ENCODE results near the gene RNF123. TPM values are rescaled to one million over a fixed set of nuclear protein-coding genes. Genes with fewer than 3 reads are reported as not detected.
"Not testable (repeated sequence)": the region's sequence is repeated elsewhere in the genome, so short reads cannot be mapped to it uniquely, and the experiment has no call there.

Gene RNF123
- total RNA-seq, 2 donors from 2014 or later, result 36.4 to 39.3 TPM

- intact Hi-C loops (cut with DNase I), result no loop called here
- TF ChIP-seq, protein P1, sequence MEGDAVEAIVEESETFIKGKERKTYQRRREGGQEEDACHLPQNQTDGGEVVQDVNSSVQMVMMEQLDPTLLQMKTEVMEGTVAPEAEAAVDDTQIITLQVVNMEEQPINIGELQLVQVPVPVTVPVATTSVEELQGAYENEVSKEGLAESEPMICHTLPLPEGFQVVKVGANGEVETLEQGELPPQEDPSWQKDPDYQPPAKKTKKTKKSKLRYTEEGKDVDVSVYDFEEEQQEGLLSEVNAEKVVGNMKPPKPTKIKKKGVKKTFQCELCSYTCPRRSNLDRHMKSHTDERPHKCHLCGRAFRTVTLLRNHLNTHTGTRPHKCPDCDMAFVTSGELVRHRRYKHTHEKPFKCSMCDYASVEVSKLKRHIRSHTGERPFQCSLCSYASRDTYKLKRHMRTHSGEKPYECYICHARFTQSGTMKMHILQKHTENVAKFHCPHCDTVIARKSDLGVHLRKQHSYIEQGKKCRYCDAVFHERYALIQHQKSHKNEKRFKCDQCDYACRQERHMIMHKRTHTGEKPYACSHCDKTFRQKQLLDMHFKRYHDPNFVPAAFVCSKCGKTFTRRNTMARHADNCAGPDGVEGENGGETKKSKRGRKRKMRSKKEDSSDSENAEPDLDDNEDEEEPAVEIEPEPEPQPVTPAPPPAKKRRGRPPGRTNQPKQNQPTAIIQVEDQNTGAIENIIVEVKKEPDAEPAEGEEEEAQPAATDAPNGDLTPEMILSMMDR (IDR thresholded peaks at IDR 0.05), result no peak
- peaks cover 7% of the 10 kb centered on the region for H3K36me3 ChIP-seq
Measured at GRCh38 chr3:49734752-49735151, 45.4 kb downstream of the RNF123 start.

DNA sequence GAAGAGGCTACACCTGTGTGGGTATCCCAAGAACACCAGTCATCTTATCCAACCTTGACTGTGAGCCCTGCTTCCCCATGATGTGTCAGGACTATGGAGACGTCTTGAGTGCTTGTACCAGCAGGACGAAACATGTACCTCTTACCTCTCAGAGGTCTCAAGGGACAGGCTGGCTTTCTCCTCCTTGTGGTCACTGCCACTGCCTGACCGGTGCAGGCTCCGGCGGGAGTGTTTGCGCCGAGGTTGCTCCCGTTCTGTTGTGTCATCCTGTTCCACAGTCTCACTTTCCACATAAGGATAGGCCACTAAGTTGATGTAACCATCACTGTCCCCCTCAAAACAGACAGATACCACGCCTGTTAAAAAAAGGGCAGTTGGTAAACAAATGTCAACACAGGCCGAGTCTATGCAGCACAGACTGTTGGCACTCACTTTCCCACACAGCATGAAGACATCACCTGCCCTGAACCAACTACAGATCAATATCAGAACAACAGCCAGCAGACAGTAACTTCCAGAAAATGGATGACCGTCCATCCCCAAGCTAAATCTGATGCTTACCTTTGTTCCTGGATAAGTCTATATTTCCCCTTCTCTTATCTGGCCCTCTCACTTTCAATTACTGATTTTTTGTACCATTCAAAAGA, 48.8 kb downstream of the RNF123 start:
- H3K9me3 ChIP-seq, result no peaks in the 10 kb centered on the region
- no peaks in the 10 kb centered on the region for H3K27me3 ChIP-seq
- H3K4me3 ChIP-seq, result no peak overlapping the region
- TF ChIP-seq, protein P1 (IDR thresholded peaks at IDR 0.05), result no peak
- H3K27ac ChIP-seq, result no peak overlapping the region
- intact Hi-C loops (cut with DNase I), result no loop called here
- H3K9ac ChIP-seq (ENCODE audit: low read depth in 2 of 2, low read length in 2 of 2), result no peak overlapping the region
- DNase-seq, result no peak
- H3K36me3 ChIP-seq, result no peaks in the 10 kb centered on the region
- no peaks in the 10 kb centered on the region for H3K4me1 ChIP-seq

More at GRCh38 chr3:49734752-49735151, 45.4 kb downstream of the RNF123 start:
- no peak for DNase-seq
- no peak overlapping the region for H3K4me3 ChIP-seq
- H3K9ac ChIP-seq (ENCODE audit: low read depth in 2 of 2, low read length in 2 of 2), result no peak overlapping the region
- H3K27me3 ChIP-seq, result no peaks in the 10 kb centered on the region
- H3K27ac ChIP-seq, result no peak overlapping the region
- H3K4me1 ChIP-seq, result no peaks in the 10 kb centered on the region
- H3K9me3 ChIP-seq, result no peaks in the 10 kb centered on the region

DNA sequence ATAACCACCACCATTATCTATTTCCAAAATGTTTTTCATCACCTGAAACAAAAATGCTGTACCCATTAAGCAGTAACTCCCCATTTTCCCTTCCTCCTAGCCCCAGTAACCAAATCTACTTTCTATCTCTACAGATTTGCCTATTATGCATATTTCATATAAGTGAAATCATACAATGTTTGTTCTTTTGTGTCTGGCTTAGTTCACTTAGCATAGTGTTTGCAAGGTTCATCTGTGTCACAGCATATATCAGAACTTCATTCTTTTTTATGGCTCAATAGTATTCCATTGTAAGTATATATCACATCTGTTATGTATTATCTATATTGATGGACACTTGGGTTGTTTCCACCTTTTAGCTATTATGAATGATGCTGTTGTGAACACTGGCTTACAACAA, 51.1 kb downstream of the RNF123 start:
- TF ChIP-seq, protein P1 (IDR thresholded peaks at IDR 0.05), result no peak
- no peaks in the 10 kb centered on the region for H3K36me3 ChIP-seq
- intact Hi-C loops (cut with DNase I), result no loop called here
- no peaks in the 10 kb centered on the region for H3K9me3 ChIP-seq
- H3K4me3 ChIP-seq, result no peak overlapping the region
- H3K4me1 ChIP-seq, result no peaks in the 10 kb centered on the region
- H3K27me3 ChIP-seq, result no peaks in the 10 kb centered on the region
- DNase-seq, result no peak
- no peak overlapping the region for H3K9ac ChIP-seq (ENCODE audit: low read depth in 2 of 2, low read length in 2 of 2)
- H3K27ac ChIP-seq, result no peak overlapping the region

DNA sequence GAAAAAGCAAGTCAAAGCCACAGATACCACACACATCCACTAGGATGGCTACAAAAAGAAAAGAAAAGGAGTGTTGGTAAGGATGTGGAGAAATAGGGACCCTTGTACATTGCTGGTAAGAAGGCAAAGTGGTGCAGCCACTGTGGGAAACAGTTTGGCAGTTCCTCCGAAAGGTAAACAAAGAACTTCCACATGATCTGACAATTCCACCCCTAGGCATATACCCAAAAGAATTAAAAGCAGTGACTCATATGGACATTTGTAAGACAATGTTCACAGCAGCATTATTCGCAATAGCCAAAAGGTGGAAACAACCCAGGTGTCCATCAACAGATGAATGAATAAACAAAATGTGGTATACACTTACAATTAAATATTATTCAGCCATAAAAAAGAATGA, 56.6 kb downstream of the RNF123 start:
- no peaks in the 10 kb centered on the region for H3K36me3 ChIP-seq
- DNase-seq, result no peak
- no peak overlapping the region for H3K9ac ChIP-seq (ENCODE audit: low read depth in 2 of 2, low read length in 2 of 2)
- no peak overlapping the region for H3K4me3 ChIP-seq
- intact Hi-C loops (cut with DNase I), result no loop called here
- no peaks in the 10 kb centered on the region for H3K4me1 ChIP-seq
- H3K27ac ChIP-seq, result no peak overlapping the region
- no peaks in the 10 kb centered on the region for H3K9me3 ChIP-seq
- H3K27me3 ChIP-seq, result no peaks in the 10 kb centered on the region
- TF ChIP-seq, protein P1 (IDR thresholded peaks at IDR 0.05), result no peak

GRCh38 chr3:49747792-49748480, 58.6 kb downstream of the RNF123 start:
- no peaks in the 10 kb centered on the region for H3K36me3 ChIP-seq
- H3K4me1 ChIP-seq, result no peaks in the 10 kb centered on the region
- DNase-seq, result no peak
- H3K4me3 ChIP-seq, result no peak overlapping the region
- intact Hi-C loops (cut with DNase I), result no loop called here
- no peaks in the 10 kb centered on the region for H3K27me3 ChIP-seq
- H3K9ac ChIP-seq (ENCODE audit: low read depth in 2 of 2, low read length in 2 of 2), result no peak overlapping the region
- H3K9me3 ChIP-seq, result no peaks in the 10 kb centered on the region
- H3K27ac ChIP-seq, result no peak overlapping the region
- TF ChIP-seq, protein P1 (IDR thresholded peaks at IDR 0.05), result no peak

DNA sequence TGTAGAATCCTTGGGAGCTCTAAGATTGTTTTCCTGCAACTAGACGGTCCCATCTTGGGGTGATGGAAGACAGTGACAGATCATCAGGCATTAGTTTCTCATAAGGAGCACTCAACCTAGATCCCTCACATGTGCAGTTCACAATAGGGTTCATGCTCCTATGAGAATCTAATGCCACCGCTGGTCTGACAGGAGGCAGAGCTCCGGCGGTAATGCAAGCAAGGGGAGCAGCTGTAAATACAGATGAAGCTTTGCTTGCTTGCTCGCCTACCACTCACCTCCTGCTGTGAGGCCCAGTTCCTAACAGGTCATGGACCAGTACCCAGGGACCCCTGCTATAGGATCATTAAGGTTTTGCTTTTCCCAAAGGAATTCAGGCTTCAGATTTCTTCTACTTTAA, 59.5 kb downstream of the RNF123 start:
- intact Hi-C loops (cut with DNase I); H3K36me3 ChIP-seq; H3K4me3 ChIP-seq; H3K9ac ChIP-seq (ENCODE audit: low read depth in 2 of 2, low read length in 2 of 2); H3K27me3 ChIP-seq; H3K9me3 ChIP-seq; DNase-seq; H3K4me1 ChIP-seq; H3K27ac ChIP-seq: not testable (repeated sequence)

Data from colonic mucosa (tissue), 4 donors.